Thyroid gland (tissue), 4 donors: ENCODE results near the gene SHQ1. TPM values are rescaled to one million over a fixed set of nuclear protein-coding genes. Genes with fewer than 3 reads are reported as not detected.

ENCODE experiments used
- DNase-seq, 2 donors: peaks; one replicate each; pipeline ENCODE4 v3.0.0-alpha.2; 2019
- H3K27ac ChIP-seq, 3 donors: fragments of 200-600 bp; sonication (generic); 1 replicate in 2 of 3; 2 replicates in 1 of 3; pipeline ENCODE4 v1.5.1; 2016 to 2019; ENCODE audit warnings: mild to moderate bottlenecking in 1 of 3, moderate library complexity in 1 of 3
- H3K27me3 ChIP-seq: fragments of 200-600 bp; sonication (generic); one replicate; pipeline ENCODE4 v1.5.1; 2019
- H3K36me3 ChIP-seq, 2 donors: fragments of 200-600 bp; sonication (generic); one replicate each; pipeline ENCODE4 v1.5.1; 2016 to 2019
- H3K4me1 ChIP-seq, 2 donors: fragments of 200-600 bp; sonication (generic); one replicate each; pipeline ENCODE4 v1.5.1; 2017 to 2019
- H3K4me3 ChIP-seq, 3 donors: fragments of 200-600 bp; sonication (generic); replicated peaks in 1 of 3; 1 replicate in 2 of 3; 2 replicates in 1 of 3; pipeline ENCODE4 v1.5.1; 2016; ENCODE audit warnings: mild to moderate bottlenecking in 1 of 3
- H3K9me3 ChIP-seq: fragments of 200-600 bp; sonication (generic); one replicate; pipeline ENCODE4 v1.5.1; 2017
- CTCF ChIP-seq, 6 experiments: fragments of 200-600 bp in 3 of 6; fragments of 450-650 bp in 3 of 6; sonication (generic) in 3 of 6; IDR thresholded peaks; one replicate each; pipeline ENCODE4 v1.5.1; 2016 to 2019; ENCODE audit warnings: antibody characterized with exemption in 6 of 6, mild to moderate bottlenecking in 2 of 6, inconsistent platforms in 1 of 6, moderate library complexity in 1 of 6
- POLR2A ChIP-seq, 2 donors: fragments of 450-650 bp; IDR thresholded peaks; one replicate each; pipeline ENCODE4 v1.6.1; 2017; ENCODE audit warnings: antibody characterized with exemption in 2 of 2, mild to moderate bottlenecking in 2 of 2, moderate library complexity in 1 of 2
- WGBS, 2 donors: methylation state at CpG; one replicate each; pipeline ENCODE4 v1.1.5; 2017; 5-methylcytosine and 5-hydroxymethylcytosine counted together
- intact Hi-C: fragments of 100-400 bp; cut with DNase I; formaldehyde crosslinking; loops from one replicate; pipeline ENCODE4 v1.15.1; 2023
- total RNA-seq, 4 donors: library from RNA; depleted of rRNA; stranded (reverse); fragments of >200 nt; gene quantifications; one replicate each; pipeline ENCODE4 v1.2.3, GENCODE V29; 2016

Gene SHQ1
- total RNA-seq, 4 donors from 2014 or later: 17.7 to 33.7 (median 26.3) TPM

- TF ChIP-seq CTCF (IDR thresholded peaks at IDR 0.05) (no peak), POLR2A (IDR thresholded peaks at IDR 0.05) (no peak)
- Histone ChIP-seq H3K27me3 (no peaks in the 10 kb centered on the region), H3K36me3 (no peaks in the 10 kb centered on the region), H3K4me1 (no peaks in the 10 kb centered on the region), H3K4me3 (no peak overlapping the region), H3K9me3 (no peaks in the 10 kb centered on the region), H3K27ac (no peak overlapping the region)
- 90 to 93% methylated on average over 2 of the region's 2 CpGs for WGBS, 2 donors
- intact Hi-C loops: no loop called here
- DNase-seq: no peak
Observed at GRCh38 chr3:72782521-72782920, 65.7 kb downstream of the SHQ1 start.

- Histone ChIP-seq H3K4me3 (no peak overlapping the region), H3K27ac (no peak overlapping the region), H3K9me3 (no peaks in the 10 kb centered on the region), H3K36me3 (no peaks in the 10 kb centered on the region), H3K4me1 (no peaks in the 10 kb centered on the region), H3K27me3 (no peaks in the 10 kb centered on the region)
- no peak for DNase-seq
- TF ChIP-seq CTCF (IDR thresholded peaks at IDR 0.05) (no peak), POLR2A (IDR thresholded peaks at IDR 0.05) (no peak)
- 92 to 100% methylated on average over 1 of the region's 1 CpG for WGBS, 2 donors
- intact Hi-C loops: no loop called here
Observed at GRCh38 chr3:72769758-72770540, 78.3 kb downstream of the SHQ1 start.

GRCh38 chr3:72768936-72769335, 79.3 kb downstream of the SHQ1 start:
- TF ChIP-seq POLR2A (IDR thresholded peaks at IDR 0.05) (no peak), CTCF (IDR thresholded peaks at IDR 0.05) (no peak)
- Histone ChIP-seq H3K4me3 (no peak overlapping the region), H3K4me1 (no peaks in the 10 kb centered on the region), H3K36me3 (no peaks in the 10 kb centered on the region), H3K9me3 (no peaks in the 10 kb centered on the region), H3K27me3 (no peaks in the 10 kb centered on the region), H3K27ac (no peak overlapping the region)
- intact Hi-C loops: no loop called here
- WGBS, 2 donors: 93% methylated on average over 1 of the region's 1 CpG
- DNase-seq: no peak

- no peak for TF ChIP-seq CTCF (IDR thresholded peaks at IDR 0.05)
- 93% methylated on average over 6 of the region's 6 CpGs for WGBS, 2 donors
- no peak overlapping the region for H3K27ac ChIP-seq
- H3K9me3 ChIP-seq: no peaks in the 10 kb centered on the region
- no peak overlapping the region for H3K4me3 ChIP-seq
- no peaks in the 10 kb centered on the region for H3K36me3 ChIP-seq
- no peak for DNase-seq
- intact Hi-C loops: no loop called here
- H3K27me3 ChIP-seq: no peaks in the 10 kb centered on the region
- H3K4me1 ChIP-seq: no peaks in the 10 kb centered on the region
Observed at GRCh38 chr3:72768481-72768880, 79.8 kb downstream of the SHQ1 start.

DNA sequence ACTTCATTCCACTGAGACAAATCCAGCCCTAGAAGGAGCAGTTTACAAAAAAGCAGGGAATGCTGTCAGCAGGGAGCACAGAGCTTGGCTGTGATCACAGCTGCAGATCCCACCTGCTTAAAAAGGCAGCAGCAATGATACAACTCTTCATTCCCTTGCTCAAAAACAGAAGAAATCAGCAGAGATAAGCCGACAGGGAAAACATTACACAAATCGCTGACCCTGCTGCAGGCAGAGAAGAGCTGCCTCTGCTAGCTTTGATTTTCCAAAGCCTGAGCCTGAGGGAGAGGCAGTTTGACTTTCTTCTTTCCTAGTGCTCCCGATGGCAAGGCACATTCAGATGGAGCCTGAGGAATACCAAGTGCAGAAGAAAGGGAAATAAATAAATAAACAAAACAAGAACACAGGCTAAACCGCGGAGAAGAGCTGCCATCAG, 80.2 kb downstream of the SHQ1 start:
- Histone ChIP-seq H3K9me3 (no peaks in the 10 kb centered on the region), H3K4me3 (no peak overlapping the region), H3K27ac (no peak overlapping the region), H3K27me3 (no peaks in the 10 kb centered on the region), H3K36me3 (no peaks in the 10 kb centered on the region), H3K4me1 (no peaks in the 10 kb centered on the region)
- TF ChIP-seq CTCF (IDR thresholded peaks at IDR 0.05) (no peak), POLR2A (IDR thresholded peaks at IDR 0.05) (no peak)
- no peak for DNase-seq
- WGBS, 2 donors: 57 to 64% methylated on average over 5 of the region's 5 CpGs
- intact Hi-C loops: no loop called here
